PFSK-1 (cell line): Measurements from ENCODE around the gene ACHE.

Source experiments
- FOXP2 ChIP-seq: optimal IDR thresholded peaks from 2 replicates; pipeline ENCODE3; 2011; ENCODE audit warnings: borderline replicate concordance, control low read depth, inconsistent platforms; ENCODE audit not compliant: insufficient read depth; ENCODE audit errors: extremely low read length, extremely low read depth
- POLR2AphosphoS5 ChIP-seq: IDR thresholded peaks from 2 replicates; pipeline ENCODE4 v1.6.1; 2012; ENCODE audit warnings: low read depth, mild to moderate bottlenecking, control low read depth, low read length, moderate library complexity
- SIN3A ChIP-seq: IDR thresholded peaks from 2 replicates; pipeline ENCODE4 v1.6.1; 2012; ENCODE audit warnings: mild to moderate bottlenecking, low read length, moderate library complexity, borderline replicate concordance; ENCODE audit not compliant: insufficient read depth
- TAF1 ChIP-seq: IDR thresholded peaks from 2 replicates; pipeline ENCODE4 v1.6.1; 2012; ENCODE audit warnings: low read length, control low read depth, borderline replicate concordance; ENCODE audit not compliant: insufficient read depth
- TF ChIP-seq, protein P1 (sequence below), 2 experiments: IDR thresholded peaks; 2 replicates each; pipeline versions ENCODE4 v1.6.1 to v1.8.0; 2011 to 2012; ENCODE audit warnings: low read depth in 2 of 2, low read length in 2 of 2, control low read depth in 1 of 2, inconsistent platforms in 1 of 2, mild to moderate bottlenecking in 1 of 2, moderate library complexity in 1 of 2; ENCODE audit not compliant: insufficient read depth in 1 of 2

- TF ChIP-seq, protein P1, sequence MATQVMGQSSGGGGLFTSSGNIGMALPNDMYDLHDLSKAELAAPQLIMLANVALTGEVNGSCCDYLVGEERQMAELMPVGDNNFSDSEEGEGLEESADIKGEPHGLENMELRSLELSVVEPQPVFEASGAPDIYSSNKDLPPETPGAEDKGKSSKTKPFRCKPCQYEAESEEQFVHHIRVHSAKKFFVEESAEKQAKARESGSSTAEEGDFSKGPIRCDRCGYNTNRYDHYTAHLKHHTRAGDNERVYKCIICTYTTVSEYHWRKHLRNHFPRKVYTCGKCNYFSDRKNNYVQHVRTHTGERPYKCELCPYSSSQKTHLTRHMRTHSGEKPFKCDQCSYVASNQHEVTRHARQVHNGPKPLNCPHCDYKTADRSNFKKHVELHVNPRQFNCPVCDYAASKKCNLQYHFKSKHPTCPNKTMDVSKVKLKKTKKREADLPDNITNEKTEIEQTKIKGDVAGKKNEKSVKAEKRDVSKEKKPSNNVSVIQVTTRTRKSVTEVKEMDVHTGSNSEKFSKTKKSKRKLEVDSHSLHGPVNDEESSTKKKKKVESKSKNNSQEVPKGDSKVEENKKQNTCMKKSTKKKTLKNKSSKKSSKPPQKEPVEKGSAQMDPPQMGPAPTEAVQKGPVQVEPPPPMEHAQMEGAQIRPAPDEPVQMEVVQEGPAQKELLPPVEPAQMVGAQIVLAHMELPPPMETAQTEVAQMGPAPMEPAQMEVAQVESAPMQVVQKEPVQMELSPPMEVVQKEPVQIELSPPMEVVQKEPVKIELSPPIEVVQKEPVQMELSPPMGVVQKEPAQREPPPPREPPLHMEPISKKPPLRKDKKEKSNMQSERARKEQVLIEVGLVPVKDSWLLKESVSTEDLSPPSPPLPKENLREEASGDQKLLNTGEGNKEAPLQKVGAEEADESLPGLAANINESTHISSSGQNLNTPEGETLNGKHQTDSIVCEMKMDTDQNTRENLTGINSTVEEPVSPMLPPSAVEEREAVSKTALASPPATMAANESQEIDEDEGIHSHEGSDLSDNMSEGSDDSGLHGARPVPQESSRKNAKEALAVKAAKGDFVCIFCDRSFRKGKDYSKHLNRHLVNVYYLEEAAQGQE (IDR thresholded peaks at IDR 0.05; ENCODE audit: insufficient read depth in 1 of 2, low read depth in 2 of 2, low read length in 2 of 2), result no peak
- TF ChIP-seq SIN3A, result no peak
- no peak for TF ChIP-seq POLR2AphosphoS5
- no peak for TF ChIP-seq TAF1
- TF ChIP-seq FOXP2, result no peak
Measured at GRCh38 chr7:100859856-100860255, 35.8 kb downstream of the ACHE start.
